ENCODE measurements around the gene TRIM41. TPM values are rescaled to one million over a fixed set of nuclear protein-coding genes. Genes with fewer than 3 reads are reported as not detected.
A peak's percentile ranks its signal among the peaks of the same experiment; 100 is the strongest.

Gene TRIM41
- total RNA-seq, 2 experiments from 2014 or later: 27.0 to 30.7 TPM

GRCh38 chr5:181221792-181222629 lies 1.1 kb upstream of the TRIM41 start:
- Mint-ChIP-seq H3K4me1 (peaks cover 63% of the 10 kb centered on the region), H3K27ac (peak overlapping the region; percentile 95), H3K36me3 (ENCODE audit: low read depth) (peaks cover 11% of the 10 kb centered on the region), H3K27me3 (no peaks in the 10 kb centered on the region), H3K9me3 (ENCODE audit: low read depth) (no peaks in the 10 kb centered on the region), H3K4me3 (peak overlapping the region; percentile 87)
- ChIA-PET CTCF (interaction anchor here (0.6 to 2.6 kb wide), 6 partner anchors 10 to 414 kb away, joined by 3 to 10 read pairs (median 5); partner anchors contain the start of gene RACK1), POLR2A (interaction anchor here (0.7 to 2.6 kb wide), 6 partner anchors 14 to 39 kb away, joined by 3 to 13 read pairs (median 7); partner anchors contain the start of genes RACK1 and TRIM52)
- intact Hi-C loops (cut with DNase I, micrococcal nuclease): loop anchor here (1.0 kb wide), 3 partner anchors 15 to 61 kb away; no protein-coding TSS in a partner anchor
- DNase-seq: peak; percentile 96
- peak; percentile 36 for ATAC-seq

- POLR2A ChIA-PET: interaction anchor here (0.7 to 2.6 kb wide), 4 partner anchors 21 to 39 kb away, joined by 5 to 13 read pairs (median 10); partner anchors contain the start of genes RACK1 and TRIM52
- peak overlapping the region; percentile 87 for H3K4me3 Mint-ChIP-seq
- DNase-seq (no peak), ATAC-seq (peak; percentile 5)
- H3K27ac Mint-ChIP-seq: peak overlapping the region; percentile 95
- CTCF ChIA-PET: interaction anchor here (1.0 to 2.6 kb wide), 4 partner anchors 16 to 38 kb away, joined by 5 to 10 read pairs (median 6); partner anchors contain the start of gene RACK1
- peaks cover 59% of the 10 kb centered on the region for H3K4me1 Mint-ChIP-seq
- H3K27me3 Mint-ChIP-seq: no peaks in the 10 kb centered on the region
- H3K9me3 Mint-ChIP-seq (ENCODE audit: low read depth): no peaks in the 10 kb centered on the region
- H3K36me3 Mint-ChIP-seq (ENCODE audit: low read depth): peaks cover 11% of the 10 kb centered on the region
- intact Hi-C loops (cut with DNase I, micrococcal nuclease): loop anchor here (1.0 kb wide), 9 partner anchors 15 to 412 kb away; partner anchors contain the start of genes TRIM52 (in 2 of the 2), RACK1 (in 1 of the 2) and ZFP62 (in 1 of the 2)
These were observed 437 bp upstream of the TRIM41 start for GRCh38 chr5:181222630-181223057.

GRCh38 chr5:181223729-181224389 lies 778 bp downstream of the TRIM41 start:
- Mint-ChIP-seq H3K27me3 (no peaks in the 10 kb centered on the region), H3K27ac (peak overlapping the region; percentile 95), H3K4me1 (peaks cover 54% of the 10 kb centered on the region), H3K9me3 (ENCODE audit: low read depth) (no peaks in the 10 kb centered on the region), H3K4me3 (peak overlapping the region; percentile 87), H3K36me3 (ENCODE audit: low read depth) (peaks cover 11% of the 10 kb centered on the region)
- peak; percentile 2 for ATAC-seq
- ChIA-PET CTCF (interaction anchor here (0.6 to 2.6 kb wide), 5 partner anchors 15 to 56 kb away, joined by 3 to 10 read pairs (median 3); no protein-coding TSS in a partner anchor), POLR2A (interaction anchor here (0.6 to 2.6 kb wide), 5 partner anchors 17 to 37 kb away, joined by 3 to 13 read pairs (median 6); partner anchors contain the start of genes RACK1 and TRIM52)
- DNase-seq: peak; percentile 73
- intact Hi-C loops (cut with DNase I, micrococcal nuclease): loop anchor here (1.0 kb wide), 6 partner anchors 19 to 414 kb away; partner anchors contain the start of genes TRIM52 (in 2 of the 2), RACK1 (in 1 of the 2) and ZFP62 (in 1 of the 2)

- CTCF ChIA-PET: interaction anchor here (0.7 to 2.6 kb wide), 2 partner anchors 40 to 57 kb away, joined by 3 to 10 read pairs; no protein-coding TSS in a partner anchor
- Mint-ChIP-seq H3K36me3 (ENCODE audit: low read depth) (peaks cover 17% of the 10 kb centered on the region), H3K27ac (peak overlapping the region; percentile 95), H3K9me3 (ENCODE audit: low read depth) (no peaks in the 10 kb centered on the region), H3K4me3 (peak overlapping the region; percentile 87), H3K27me3 (no peaks in the 10 kb centered on the region), H3K4me1 (peaks cover 59% of the 10 kb centered on the region)
- intact Hi-C loops (cut with DNase I, micrococcal nuclease): no loop called here
- POLR2A ChIA-PET: interaction anchor here (2.6 kb wide), 1 partner anchor 19 kb away, joined by 12 read pairs; the partner anchor contains the start of gene RACK1
- ATAC-seq: no peak
- DNase-seq: peak; percentile 37
These were observed 1.5 kb downstream of the TRIM41 start for GRCh38 chr5:181224390-181225229.

- DNase-seq: no peak
- Mint-ChIP-seq H3K27me3 (no peaks in the 10 kb centered on the region), H3K9me3 (ENCODE audit: low read depth) (no peaks in the 10 kb centered on the region), H3K36me3 (ENCODE audit: low read depth) (peaks cover 41% of the 10 kb centered on the region), H3K4me1 (peaks cover 30% of the 10 kb centered on the region), H3K27ac (peak overlapping the region; percentile 62), H3K4me3 (no peak overlapping the region)
- no peak for ATAC-seq
- ChIA-PET CTCF (interaction anchor here (0.6 to 2.0 kb wide), 2 partner anchors 11 to 26 kb away, joined by 3 to 6 read pairs; no protein-coding TSS in a partner anchor), POLR2A (no interaction called here)
- intact Hi-C loops (cut with DNase I, micrococcal nuclease): no loop called here
These were observed 6.9 kb downstream of the TRIM41 start for GRCh38 chr5:181229996-181230395.

GRCh38 chr5:181230551-181230950 lies 7.5 kb downstream of the TRIM41 start:
- Mint-ChIP-seq H3K27ac (peak overlapping the region; percentile 51), H3K27me3 (no peaks in the 10 kb centered on the region), H3K9me3 (ENCODE audit: low read depth) (no peaks in the 10 kb centered on the region), H3K36me3 (ENCODE audit: low read depth) (peaks cover 42% of the 10 kb centered on the region), H3K4me1 (peaks cover 24% of the 10 kb centered on the region), H3K4me3 (no peak overlapping the region)
- ChIA-PET POLR2A (no interaction called here), CTCF (no interaction called here)
- ATAC-seq: no peak
- intact Hi-C loops (cut with DNase I, micrococcal nuclease): no loop called here
- DNase-seq: no peak

GRCh38 chr5:181231432-181231831 lies 8.4 kb downstream of the TRIM41 start:
- ATAC-seq: no peak
- DNase-seq: no peak
- ChIA-PET CTCF (interaction anchor here (0.7 kb wide), 1 partner anchor 1430 kb away, joined by 3 read pairs; no protein-coding TSS in a partner anchor), POLR2A (no interaction called here)
- intact Hi-C loops (cut with DNase I, micrococcal nuclease): no loop called here
- Mint-ChIP-seq H3K4me1 (peaks cover 19% of the 10 kb centered on the region), H3K9me3 (ENCODE audit: low read depth) (no peaks in the 10 kb centered on the region), H3K4me3 (no peak overlapping the region), H3K27me3 (no peaks in the 10 kb centered on the region), H3K36me3 (ENCODE audit: low read depth) (peaks cover 49% of the 10 kb centered on the region), H3K27ac (peak overlapping the region; percentile 38)

- H3K27me3 Mint-ChIP-seq: no peaks in the 10 kb centered on the region
- CTCF ChIA-PET: interaction anchor here (0.6 to 0.7 kb wide), 2 partner anchors 18 to 40 kb away, joined by 3 read pairs; no protein-coding TSS in a partner anchor
- ATAC-seq (no peak), DNase-seq (no peak)
- peaks cover 19% of the 10 kb centered on the region for H3K4me1 Mint-ChIP-seq
- POLR2A ChIA-PET: no interaction called here
- intact Hi-C loops (cut with DNase I, micrococcal nuclease): no loop called here
- no peak overlapping the region for H3K27ac Mint-ChIP-seq
- H3K36me3 Mint-ChIP-seq (ENCODE audit: low read depth): peaks cover 60% of the 10 kb centered on the region
- no peak overlapping the region for H3K4me3 Mint-ChIP-seq
- H3K9me3 Mint-ChIP-seq (ENCODE audit: low read depth): no peaks in the 10 kb centered on the region
These were observed 9.5 kb downstream of the TRIM41 start for GRCh38 chr5:181232593-181232992.

- ATAC-seq: no peak
- peaks cover 67% of the 10 kb centered on the region for H3K36me3 Mint-ChIP-seq (ENCODE audit: low read depth)
- no peak overlapping the region for H3K4me3 Mint-ChIP-seq
- POLR2A ChIA-PET: no interaction called here
- H3K27ac Mint-ChIP-seq: peak overlapping the region; percentile 6
- H3K27me3 Mint-ChIP-seq: no peaks in the 10 kb centered on the region
- no peak for DNase-seq
- intact Hi-C loops (cut with DNase I, micrococcal nuclease): no loop called here
- no peaks in the 10 kb centered on the region for H3K9me3 Mint-ChIP-seq (ENCODE audit: low read depth)
- peaks cover 26% of the 10 kb centered on the region for H3K4me1 Mint-ChIP-seq
- CTCF ChIA-PET: interaction anchor here (0.7 kb wide), 1 partner anchor 40 kb away, joined by 3 read pairs; no protein-coding TSS in a partner anchor
These were observed 10.2 kb downstream of the TRIM41 start for GRCh38 chr5:181233088-181233800.
